Right ventricle myocardium superior (tissue), 1 donor: ENCODE measurements around the gene PTH. TPM values are rescaled to one million over a fixed set of nuclear protein-coding genes. Genes with fewer than 3 reads are reported as not detected.

Experiments used
- ATAC-seq: fragments of 200-7000 bp; cut with Tn5 transposase; one replicate; pipeline ENCODE4 v1.9.1; 2020; ENCODE audit warnings: mild to moderate bottlenecking; ENCODE audit not compliant: poor library complexity
- DNase-seq: peaks from one replicate; pipeline ENCODE4 v3.0.0-alpha.2; 2020
- intact Hi-C: fragments of 100-400 bp; cut with DNase I; formaldehyde crosslinking; loops from one replicate; pipeline ENCODE4 v1.11.2; 2022
- total RNA-seq: library from RNA; stranded (reverse); fragmentation: NEBNext Ultra II Directional; extraction: Animal tissue kit (Norgen Biotek cat#: 25700); gene quantifications from one replicate; pipeline ENCODE4 v1.2.1, GENCODE V29; 2021
- donor health status: DM: no; HTN: yes; CAD: no; lungs with severe emphysema.

Gene PTH
- total RNA-seq, 1 donor from 2014 or later, result not detected

DNA sequence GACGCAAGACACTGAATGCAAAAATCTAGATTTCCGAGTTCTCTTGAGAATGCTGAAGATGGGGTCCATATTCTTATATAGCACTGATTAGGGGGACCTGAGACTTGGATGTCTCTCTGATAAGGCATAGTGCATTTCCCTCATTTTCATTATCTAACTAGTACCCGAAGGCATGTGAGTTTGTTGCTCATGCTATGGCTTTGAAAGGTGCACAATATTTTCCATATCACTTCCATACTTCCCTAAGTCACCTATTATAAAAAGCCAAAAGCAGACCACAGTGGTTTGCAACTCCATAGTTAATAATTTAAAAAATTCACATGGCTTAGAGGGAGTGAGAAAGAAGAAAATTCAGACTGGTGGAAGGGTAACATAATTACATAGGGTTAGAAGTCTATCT lies 34.5 kb downstream of the PTH start:
- intact Hi-C loops, result no loop called here
- ATAC-seq (no peak), DNase-seq (no peak)

DNA sequence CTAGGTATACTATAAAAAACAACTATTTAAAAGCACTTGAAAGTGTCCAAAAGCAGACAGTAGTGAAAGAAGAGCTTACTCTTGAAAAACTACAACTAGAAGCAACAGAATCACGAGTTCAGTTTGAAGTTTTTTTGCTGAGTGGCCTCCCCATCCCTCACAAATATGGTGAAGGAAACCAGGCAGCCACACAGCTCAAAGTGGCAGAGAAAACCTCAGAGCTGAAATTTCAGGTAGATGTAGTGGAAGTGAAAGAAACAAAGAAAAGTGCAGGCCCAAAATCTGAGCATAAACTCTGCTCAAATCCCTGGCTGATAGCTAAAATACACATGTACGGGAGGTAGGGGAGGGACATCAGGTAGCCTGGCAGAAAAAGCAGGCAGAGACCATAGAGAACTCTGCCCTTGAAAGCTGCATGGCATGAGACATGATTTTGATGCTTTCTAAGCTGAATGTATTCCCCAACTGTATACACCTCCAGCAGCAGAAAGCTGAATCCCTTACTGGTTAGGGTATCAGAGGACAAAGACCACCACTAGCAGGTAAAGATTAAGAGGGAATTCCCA lies 44.9 kb downstream of the PTH start:
- DNase-seq (no peak), ATAC-seq (no peak)
- intact Hi-C loops, result no loop called here

GRCh38 chr11:13449522-13449921 lies 46.3 kb downstream of the PTH start:
- intact Hi-C loops, result no loop called here
- DNase-seq (no peak), ATAC-seq (no peak)

- peak; percentile 89 for ATAC-seq
- peak; percentile 50 for DNase-seq
- intact Hi-C loops, result no loop called here
These were observed 46.9 kb downstream of the PTH start for GRCh38 chr11:13448876-13449275.

- no peak for DNase-seq
- ATAC-seq, result no peak
- intact Hi-C loops, result no loop called here
These were observed 49.4 kb downstream of the PTH start for GRCh38 chr11:13446444-13446843.

- ATAC-seq (no peak), DNase-seq (no peak)
- intact Hi-C loops, result no loop called here
These were observed 50.2 kb downstream of the PTH start for GRCh38 chr11:13445588-13445987.

Other genes with a start within 250 kb of the PTH start
- gene BMAL1, start 218.2 kb downstream of the PTH start, total RNA-seq, result 9.8 TPM
- gene BTBD10, start 32.8 kb downstream of the PTH start, total RNA-seq, result 17.8 TPM
- gene FAR1, start 172.7 kb upstream of the PTH start, total RNA-seq, result 35.3 TPM